HepG2 (cell line): ENCODE results near the gene SAYSD1. TPM values are rescaled to one million over a fixed set of nuclear protein-coding genes. Genes with fewer than 3 reads are reported as not detected.

Source experiments
- AKNA ChIP-seq: sonication (generic); formaldehyde crosslinking; IDR thresholded peaks from 2 replicates; pipeline ENCODE4 v1.4.0; 2020; ENCODE audit warnings: missing genetic modification reagents, borderline replicate concordance
- CC2D1A ChIP-seq: sonication (generic); formaldehyde crosslinking; IDR thresholded peaks from 2 replicates; pipeline ENCODE4 v1.8.1; 2023; ENCODE audit warnings: mild to moderate bottlenecking, missing genetic modification reagents
- CHD4 ChIP-seq: fragments of 200-600 bp; sonication (generic); IDR thresholded peaks from 2 replicates; pipeline ENCODE4 v1.7.0; 2017; ENCODE audit warnings: mild to moderate bottlenecking, low read length, borderline replicate concordance
- CREM ChIP-seq, 2 experiments: sonication (generic) in 1 of 2; formaldehyde crosslinking in 1 of 2; IDR thresholded peaks; 2 replicates each; pipeline versions ENCODE4 v1.4.0 to v1.6.1; 2016 to 2020; ENCODE audit warnings: antibody characterized with exemption in 1 of 2, mild to moderate bottlenecking in 1 of 2, missing genetic modification reagents in 1 of 2
- EZH2 ChIP-seq: conservative IDR thresholded peaks from 2 replicates; pipeline ENCODE4 v1.6.1; 2012; ENCODE audit warnings: mild to moderate bottlenecking, low read depth, low read length, moderate library complexity
- GMEB1 ChIP-seq: sonication (generic); formaldehyde crosslinking; IDR thresholded peaks from 2 replicates; pipeline ENCODE4 v1.5.1; 2020; ENCODE audit warnings: missing genetic modification reagents, mild to moderate bottlenecking, borderline replicate concordance
- KAT8 ChIP-seq: IDR thresholded peaks from 2 replicates; pipeline ENCODE4 v1.6.1; 2016; ENCODE audit warnings: missing genetic modification reagents, missing compliant biosample characterization
- MBNL3 ChIP-seq: fragments of 250-450 bp; sonication (Bioruptor Pico); conservative IDR thresholded peaks from 2 replicates; pipeline ENCODE4 v1.8.0; 2022; ENCODE audit warnings: mild to moderate bottlenecking, inconsistent platforms
- ZBTB21 ChIP-seq: sonication (generic); formaldehyde crosslinking; IDR thresholded peaks from 2 replicates; pipeline ENCODE4 v1.4.0; 2020; ENCODE audit warnings: missing genetic modification reagents
- ZBTB43 ChIP-seq: sonication (generic); formaldehyde crosslinking; conservative IDR thresholded peaks from 2 replicates; pipeline ENCODE4 v1.4.0; 2020; ENCODE audit warnings: missing genetic modification reagents
- ZC3H4 ChIP-seq: sonication (generic); formaldehyde crosslinking; IDR thresholded peaks from 2 replicates; pipeline ENCODE4 v1.4.0; 2020; ENCODE audit warnings: missing genetic modification reagents, borderline replicate concordance
- ZMYM2 ChIP-seq: sonication (generic); formaldehyde crosslinking; IDR thresholded peaks from 2 replicates; pipeline ENCODE4 v1.8.0; 2022; ENCODE audit warnings: mild to moderate bottlenecking, missing genetic modification reagents
- ZNF138 ChIP-seq: sonication (generic); formaldehyde crosslinking; IDR thresholded peaks from 2 replicates; pipeline ENCODE4 v1.5.0; 2020; ENCODE audit warnings: mild to moderate bottlenecking, low read depth, missing genetic modification reagents
- ZNF737 ChIP-seq: sonication (generic); formaldehyde crosslinking; IDR thresholded peaks from 2 replicates; pipeline ENCODE4 v1.5.0; 2020; ENCODE audit warnings: missing genetic modification reagents, mild to moderate bottlenecking, borderline replicate concordance
- polyA plus RNA-seq, 8 experiments: library from polyadenylated mRNA; depleted of rRNA in 3 of 8; stranded (reverse) in 7 of 8; unstranded in 1 of 8; fragments of >200 nt; fragmentation: Illumina TruSeq in 4 of 8; extraction: Trizol in 4 of 8; gene quantifications; 2 replicates each; pipeline versions ENCODE4 v1.2.1 to v1.2.3, GENCODE V29; 2011 to 2016; ENCODE audit warnings: low read depth in 4 of 8, missing spikeins in 1 of 8, mixed read lengths in 1 of 8; ENCODE audit not compliant: insufficient read depth in 1 of 8
- total RNA-seq, 5 experiments: library from RNA; depleted of rRNA; stranded (reverse); fragments of >200 nt; fragmentation: Illumina TruSeq; extraction: Trizol; gene quantifications; 2 replicates each; pipeline ENCODE4 v1.2.3, GENCODE V29; 2016; ENCODE audit warnings: low read depth in 1 of 5

Gene SAYSD1
- total and polyA plus RNA-seq, 2 of the 13 experiments (the other 11 are each of a cell fraction or from before 2014, with no cell fraction given): 10.1 to 16.0 TPM

GRCh38 chr6:39114704-39115599 is at the start of gene SAYSD1 (continued):
- TF ChIP-seq EZH2: no peak
- TF ChIP-seq CREM (IDR thresholded peaks at IDR 0.05): no peak
- no peak; the same call in 1 of the 2 replicates for TF ChIP-seq CREM (CRISPR knock-in tag; IDR thresholded peaks at IDR 0.05)
- peak; percentile 81 for TF ChIP-seq GMEB1 (CRISPR knock-in tag)
- peak; percentile 95; the same call in 1 of the 2 replicates for TF ChIP-seq AKNA (CRISPR knock-in tag)
- TF ChIP-seq ZBTB43 (CRISPR knock-in tag): peak; percentile 97
- no peak for TF ChIP-seq ZBTB21 (CRISPR knock-in tag)
- TF ChIP-seq ZNF737 (CRISPR knock-in tag): peak; percentile 85; the same call in 1 of the 2 replicates
- TF ChIP-seq MBNL3 (CRISPR knock-in tag): no peak
- TF ChIP-seq ZNF138 (CRISPR knock-in tag): no peak; the same call in none of the 2 replicates
- peak; percentile 97 for TF ChIP-seq CC2D1A
- no peak for TF ChIP-seq ZMYM2 (CRISPR knock-in tag)
- TF ChIP-seq KAT8 (CRISPR knock-in tag): peak; percentile 93
- TF ChIP-seq CHD4: no peak
- TF ChIP-seq ZC3H4: no peak
